Measurements from ENCODE around the gene DAAM2. TPM values are rescaled to one million over a fixed set of nuclear protein-coding genes. Genes with fewer than 3 reads are reported as not detected.

The DAAM2 gene
- total RNA-seq, 1 experiment from 2014 or later: 4.8 TPM

DNA sequence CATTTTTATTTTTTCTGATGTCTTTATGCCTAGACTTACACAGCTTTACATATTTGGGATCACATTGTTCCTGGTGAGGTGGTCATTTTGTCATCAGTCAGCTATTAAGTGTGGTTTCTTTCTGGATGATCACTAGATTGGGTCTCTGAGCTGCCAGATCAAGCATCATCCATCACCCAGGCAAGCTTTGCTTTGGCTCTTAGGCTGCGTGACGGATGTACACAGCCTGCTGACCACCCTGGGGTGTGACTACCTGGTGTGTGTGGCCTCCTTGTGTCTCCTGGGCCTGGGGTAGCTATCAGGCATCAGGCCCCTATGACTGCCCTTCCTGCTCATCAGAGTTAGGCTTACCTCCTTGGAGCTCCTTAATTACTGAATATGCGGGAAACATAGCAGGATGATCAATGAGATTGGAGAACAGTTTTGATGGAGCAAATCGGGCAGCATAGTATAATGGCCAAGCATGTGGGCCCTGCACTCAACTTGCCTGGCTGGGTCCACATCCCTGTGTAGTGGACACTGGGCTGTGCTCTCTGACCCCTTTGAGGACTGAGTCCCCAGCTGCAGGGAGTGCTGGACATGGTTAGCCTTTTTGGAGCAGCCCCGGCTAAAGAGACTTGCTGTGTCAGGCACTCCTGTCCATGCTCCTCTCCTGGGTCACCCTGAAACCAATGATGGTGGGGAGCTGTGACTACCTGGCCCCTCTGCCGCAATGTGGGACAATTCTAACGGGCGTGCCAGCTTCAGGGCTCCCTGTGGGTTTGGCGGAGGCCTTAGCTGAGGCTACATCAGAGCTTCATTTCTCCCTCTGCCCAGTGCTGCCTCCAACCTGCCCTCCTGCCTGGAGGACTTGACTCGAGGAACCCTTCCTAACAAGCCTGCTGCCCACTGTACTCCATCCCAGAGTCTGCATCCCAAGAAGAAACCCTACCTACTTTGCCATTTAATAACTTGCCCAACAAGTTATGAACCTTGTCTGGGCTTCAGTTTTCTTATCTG, 8.2 kb downstream of the DAAM2 start:
- intact Hi-C loops (cut with micrococcal nuclease; ENCODE audit: unreplicated experiment): no loop called here
- no peaks in the 10 kb centered on the region for H3K27me3 ChIP-seq (replicated peaks; ENCODE audit: insufficient read depth, low read depth, low read length, poor library complexity)
- no peak overlapping the region for H3K27ac ChIP-seq (ENCODE audit: low read depth, low read length, poor library complexity, severe bottlenecking)
- no TSS peak for BruUV-seq (replicated peaks)
- ChIA-PET CTCF (no interaction called here), POLR2A (ENCODE audit: low non-redundant PET) (no interaction called here)
- H3K4me1 ChIP-seq (ENCODE audit: insufficient read depth, low read length, poor library complexity, severe bottlenecking): peaks cover 4% of the 10 kb centered on the region
- DNase-seq (ENCODE audit: low spot score): no peak
- no peaks in the 10 kb centered on the region for H3K9me3 ChIP-seq (ENCODE audit: low read depth, low read length, poor library complexity, severe bottlenecking)
- no peak for TF ChIP-seq EZH2 (IDR thresholded peaks at IDR 0.05; ENCODE audit: borderline replicate concordance, low read depth, low read length, poor library complexity, severe bottlenecking)
- TF ChIP-seq, protein P1, sequence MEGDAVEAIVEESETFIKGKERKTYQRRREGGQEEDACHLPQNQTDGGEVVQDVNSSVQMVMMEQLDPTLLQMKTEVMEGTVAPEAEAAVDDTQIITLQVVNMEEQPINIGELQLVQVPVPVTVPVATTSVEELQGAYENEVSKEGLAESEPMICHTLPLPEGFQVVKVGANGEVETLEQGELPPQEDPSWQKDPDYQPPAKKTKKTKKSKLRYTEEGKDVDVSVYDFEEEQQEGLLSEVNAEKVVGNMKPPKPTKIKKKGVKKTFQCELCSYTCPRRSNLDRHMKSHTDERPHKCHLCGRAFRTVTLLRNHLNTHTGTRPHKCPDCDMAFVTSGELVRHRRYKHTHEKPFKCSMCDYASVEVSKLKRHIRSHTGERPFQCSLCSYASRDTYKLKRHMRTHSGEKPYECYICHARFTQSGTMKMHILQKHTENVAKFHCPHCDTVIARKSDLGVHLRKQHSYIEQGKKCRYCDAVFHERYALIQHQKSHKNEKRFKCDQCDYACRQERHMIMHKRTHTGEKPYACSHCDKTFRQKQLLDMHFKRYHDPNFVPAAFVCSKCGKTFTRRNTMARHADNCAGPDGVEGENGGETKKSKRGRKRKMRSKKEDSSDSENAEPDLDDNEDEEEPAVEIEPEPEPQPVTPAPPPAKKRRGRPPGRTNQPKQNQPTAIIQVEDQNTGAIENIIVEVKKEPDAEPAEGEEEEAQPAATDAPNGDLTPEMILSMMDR (conservative IDR thresholded peaks at IDR 0.05; ENCODE audit: low read depth, low read length): no peak
- H3K36me3 ChIP-seq (ENCODE audit: insufficient read depth, low read length, poor library complexity, severe bottlenecking): no peaks in the 10 kb centered on the region
- H3K4me3 ChIP-seq (ENCODE audit: low read depth, low read length, poor library complexity, severe bottlenecking): no peak overlapping the region

DNA sequence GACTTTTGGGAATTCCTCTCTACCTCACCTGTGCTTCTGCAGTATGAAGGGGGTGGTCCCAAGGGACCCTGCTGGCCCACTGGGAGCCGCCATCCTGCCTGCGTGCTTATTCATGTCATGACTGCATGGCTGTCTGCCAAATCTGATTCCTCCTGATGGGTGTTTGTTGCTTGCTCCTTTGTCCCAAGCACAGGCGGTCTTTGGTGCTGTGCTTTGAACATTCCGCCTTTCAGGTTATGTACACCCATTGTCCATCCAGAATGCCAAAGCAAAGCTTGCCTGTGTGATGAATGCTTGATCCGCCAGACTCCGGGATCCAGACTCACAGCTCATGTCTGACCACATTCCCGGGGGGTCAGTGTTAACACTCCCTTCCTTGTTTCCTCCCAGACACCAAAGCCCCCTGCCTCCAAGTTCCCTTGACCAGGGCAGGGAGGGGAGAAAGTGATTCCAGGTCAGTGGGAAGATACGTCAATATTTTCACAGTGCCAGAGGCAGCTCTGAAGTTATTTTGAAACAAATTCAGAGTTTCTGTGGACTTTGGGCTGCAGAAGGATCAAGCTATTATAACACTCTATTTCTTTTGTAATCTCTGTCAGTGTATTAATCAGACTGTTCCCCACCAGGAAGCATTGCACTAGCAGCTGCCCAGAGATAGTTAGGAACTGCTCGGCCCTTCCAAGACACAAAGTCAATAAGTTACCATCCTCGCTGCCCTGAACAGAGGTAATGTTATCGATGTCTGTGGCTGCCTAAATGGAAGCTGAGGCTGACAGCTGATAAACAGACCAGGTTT, 9.5 kb downstream of the DAAM2 start:
- ChIA-PET CTCF (no interaction called here), POLR2A (ENCODE audit: low non-redundant PET) (no interaction called here)
- peak; percentile 16 for DNase-seq (ENCODE audit: low spot score)
- H3K4me3 ChIP-seq (ENCODE audit: low read depth, low read length, poor library complexity, severe bottlenecking): no peak overlapping the region
- intact Hi-C loops (cut with micrococcal nuclease; ENCODE audit: unreplicated experiment): no loop called here
- no peaks in the 10 kb centered on the region for H3K36me3 ChIP-seq (ENCODE audit: insufficient read depth, low read length, poor library complexity, severe bottlenecking)
- no peaks in the 10 kb centered on the region for H3K9me3 ChIP-seq (ENCODE audit: low read depth, low read length, poor library complexity, severe bottlenecking)
- no peaks in the 10 kb centered on the region for H3K27me3 ChIP-seq (replicated peaks; ENCODE audit: insufficient read depth, low read depth, low read length, poor library complexity)
- H3K4me1 ChIP-seq (ENCODE audit: insufficient read depth, low read length, poor library complexity, severe bottlenecking): peaks cover 4% of the 10 kb centered on the region
- TF ChIP-seq, protein P1 (conservative IDR thresholded peaks at IDR 0.05; ENCODE audit: low read depth, low read length): no peak
- no peak for TF ChIP-seq EZH2 (IDR thresholded peaks at IDR 0.05; ENCODE audit: borderline replicate concordance, low read depth, low read length, poor library complexity, severe bottlenecking)
- no TSS peak for BruUV-seq (replicated peaks)
- H3K27ac ChIP-seq (ENCODE audit: low read depth, low read length, poor library complexity, severe bottlenecking): no peak overlapping the region

DNA sequence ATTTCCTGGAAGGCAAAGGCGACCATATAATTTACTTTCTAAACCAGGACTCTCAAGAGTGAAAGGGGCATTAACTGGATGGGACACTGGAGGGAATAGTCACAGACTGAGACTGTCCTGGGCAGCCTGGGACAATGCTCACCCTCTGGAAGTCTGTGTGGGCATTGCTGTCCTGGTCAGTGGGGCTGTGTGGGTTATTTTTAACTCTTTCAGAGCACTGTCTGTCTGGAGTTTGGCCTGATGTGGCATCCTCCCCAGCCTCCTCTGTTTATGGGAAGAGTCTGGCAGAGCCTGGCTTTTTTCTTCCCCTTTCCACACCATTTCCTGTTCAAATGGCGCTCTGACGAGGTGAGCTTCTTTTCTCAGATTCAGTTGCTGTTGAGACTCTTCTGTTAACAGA, 11.7 kb downstream of the DAAM2 start:
- Histone ChIP-seq H3K36me3 (ENCODE audit: insufficient read depth, low read length, poor library complexity, severe bottlenecking) (no peaks in the 10 kb centered on the region), H3K4me1 (ENCODE audit: insufficient read depth, low read length, poor library complexity, severe bottlenecking) (peaks cover 4% of the 10 kb centered on the region), H3K4me3 (ENCODE audit: low read depth, low read length, poor library complexity, severe bottlenecking) (no peak overlapping the region), H3K9me3 (ENCODE audit: low read depth, low read length, poor library complexity, severe bottlenecking) (no peaks in the 10 kb centered on the region), H3K27ac (ENCODE audit: low read depth, low read length, poor library complexity, severe bottlenecking) (no peak overlapping the region), H3K27me3 (replicated peaks; ENCODE audit: insufficient read depth, low read depth, low read length, poor library complexity) (no peaks in the 10 kb centered on the region)
- no peak for TF ChIP-seq EZH2 (IDR thresholded peaks at IDR 0.05; ENCODE audit: borderline replicate concordance, low read depth, low read length, poor library complexity, severe bottlenecking)
- TF ChIP-seq, protein P1 (conservative IDR thresholded peaks at IDR 0.05; ENCODE audit: low read depth, low read length): no peak
- no TSS peak for BruUV-seq (replicated peaks)
- DNase-seq (ENCODE audit: low spot score): no peak
- intact Hi-C loops (cut with micrococcal nuclease; ENCODE audit: unreplicated experiment): no loop called here
- ChIA-PET CTCF (no interaction called here), POLR2A (ENCODE audit: low non-redundant PET) (no interaction called here)

Measured in A673 (cell line).